ENCODE measurements around the gene KAZN. TPM values are rescaled to one million over a fixed set of nuclear protein-coding genes. Genes with fewer than 3 reads are reported as not detected.

KAZN gene
- total RNA-seq, 2 donors from 2014 or later, result 1.1 to 2.2 TPM

GRCh38 chr1:14811573-14811972 lies 213.1 kb downstream of the KAZN start:
- peaks cover 8 to 14% of the 10 kb centered on the region in 2 donors for H3K9me3 Mint-ChIP-seq
- H3K36me3 Mint-ChIP-seq, result peaks cover 0 to 8% of the 10 kb centered on the region in 2 donors

GRCh38 chr1:14812189-14812588 lies 213.7 kb downstream of the KAZN start:
- no peak overlapping the region for H3K27ac Mint-ChIP-seq
- ATAC-seq, result no peak
- no peak for DNase-seq (ENCODE audit: low spot score in 2 of 2)
- peaks cover 8 to 10% of the 10 kb centered on the region in 2 donors for H3K9me3 Mint-ChIP-seq
- peaks cover 0 to 5% of the 10 kb centered on the region in 2 donors for H3K36me3 Mint-ChIP-seq

More at GRCh38 chr1:14811573-14811972, 213.1 kb downstream of the KAZN start:
- H3K27ac Mint-ChIP-seq, result no peak overlapping the region
- no peak for DNase-seq (ENCODE audit: low spot score in 2 of 2)
- ATAC-seq, result no peak

GRCh38 chr1:14815175-14815877 lies 216.8 kb downstream of the KAZN start:
- DNase-seq (ENCODE audit: low spot score in 2 of 2) (no peak), ATAC-seq (no peak)
- Mint-ChIP-seq H3K27ac (no peak overlapping the region), H3K36me3 (no peaks in the 10 kb centered on the region), H3K9me3 (no peaks in the 10 kb centered on the region)

- ATAC-seq (no peak), DNase-seq (ENCODE audit: low spot score in 2 of 2) (no peak)
- Mint-ChIP-seq H3K27ac (no peak overlapping the region), H3K36me3 (no peaks in the 10 kb centered on the region), H3K9me3 (no peaks in the 10 kb centered on the region)
These were observed 219.0 kb downstream of the KAZN start for GRCh38 chr1:14817223-14818170.

GRCh38 chr1:14820295-14821085 lies 222.0 kb downstream of the KAZN start:
- ATAC-seq (no peak), DNase-seq (ENCODE audit: low spot score in 2 of 2) (no peak)
- Mint-ChIP-seq H3K36me3 (no peaks in the 10 kb centered on the region), H3K9me3 (no peaks in the 10 kb centered on the region), H3K27ac (no peak overlapping the region)

GRCh38 chr1:14822493-14822892 lies 224.0 kb downstream of the KAZN start:
- Mint-ChIP-seq H3K36me3 (no peaks in the 10 kb centered on the region), H3K27ac (no peak overlapping the region), H3K9me3 (no peaks in the 10 kb centered on the region)
- DNase-seq (ENCODE audit: low spot score in 2 of 2) (no peak), ATAC-seq (no peak)

- Mint-ChIP-seq H3K36me3 (no peaks in the 10 kb centered on the region), H3K27ac (no peak overlapping the region), H3K9me3 (no peaks in the 10 kb centered on the region)
- ATAC-seq, result no peak
- no peak for DNase-seq (ENCODE audit: low spot score in 2 of 2)
These were observed 224.5 kb downstream of the KAZN start for GRCh38 chr1:14822996-14823395.

GRCh38 chr1:14824314-14824915 lies 225.9 kb downstream of the KAZN start:
- Mint-ChIP-seq H3K27ac (no peak overlapping the region), H3K9me3 (peaks cover 0 to 5% of the 10 kb centered on the region in 2 donors), H3K36me3 (no peaks in the 10 kb centered on the region)
- DNase-seq (ENCODE audit: low spot score in 2 of 2) (no peak), ATAC-seq (no peak)

- ATAC-seq, result no peak
- Mint-ChIP-seq H3K9me3 (peaks cover 0 to 5% of the 10 kb centered on the region in 2 donors), H3K36me3 (no peaks in the 10 kb centered on the region)
These were observed 226.9 kb downstream of the KAZN start for GRCh38 chr1:14825396-14825795.

GRCh38 chr1:14826172-14826636 lies 227.7 kb downstream of the KAZN start:
- ATAC-seq, result no peak
- Mint-ChIP-seq H3K36me3 (no peaks in the 10 kb centered on the region), H3K9me3 (peaks cover 0 to 5% of the 10 kb centered on the region in 2 donors), H3K27ac (no peak overlapping the region)
- no peak for DNase-seq (ENCODE audit: low spot score in 2 of 2)

More at GRCh38 chr1:14825396-14825795, 226.9 kb downstream of the KAZN start:
- H3K27ac Mint-ChIP-seq, result no peak overlapping the region
- DNase-seq (ENCODE audit: low spot score in 2 of 2), result no peak

- DNase-seq (ENCODE audit: low spot score in 2 of 2), result no peak
- no peak for ATAC-seq
- Mint-ChIP-seq H3K36me3 (no peaks in the 10 kb centered on the region), H3K9me3 (peaks cover 0 to 5% of the 10 kb centered on the region in 2 donors), H3K27ac (no peak overlapping the region)
These were observed 228.3 kb downstream of the KAZN start for GRCh38 chr1:14826731-14827326.

GRCh38 chr1:14827870-14828269 lies 229.4 kb downstream of the KAZN start:
- ATAC-seq (no peak), DNase-seq (ENCODE audit: low spot score in 2 of 2) (no peak)
- no peak overlapping the region for H3K27ac Mint-ChIP-seq

GRCh38 chr1:14828665-14829064 lies 230.2 kb downstream of the KAZN start:
- Mint-ChIP-seq H3K9me3 (peaks cover 0 to 5% of the 10 kb centered on the region in 2 donors), H3K36me3 (no peaks in the 10 kb centered on the region)

More at GRCh38 chr1:14827870-14828269, 229.4 kb downstream of the KAZN start:
- H3K36me3 Mint-ChIP-seq, result no peaks in the 10 kb centered on the region
- H3K9me3 Mint-ChIP-seq, result peaks cover 0 to 5% of the 10 kb centered on the region in 2 donors

GRCh38 chr1:14835725-14836124 lies 237.2 kb downstream of the KAZN start:
- ATAC-seq (no peak), DNase-seq (ENCODE audit: low spot score in 2 of 2) (no peak)
- Mint-ChIP-seq H3K27ac (no peak overlapping the region), H3K36me3 (peaks cover 3% of the 10 kb centered on the region in 2 donors), H3K9me3 (peaks cover 3 to 4% of the 10 kb centered on the region in 2 donors)

More at GRCh38 chr1:14828665-14829064, 230.2 kb downstream of the KAZN start:
- no peak for DNase-seq (ENCODE audit: low spot score in 2 of 2)
- ATAC-seq, result no peak
- H3K27ac Mint-ChIP-seq, result no peak overlapping the region

GRCh38 chr1:14836426-14837140 lies 238.1 kb downstream of the KAZN start:
- ATAC-seq (no peak), DNase-seq (ENCODE audit: low spot score in 2 of 2) (no peak)
- H3K27ac Mint-ChIP-seq, result no peak overlapping the region
- H3K36me3 Mint-ChIP-seq, result peaks cover 8% of the 10 kb centered on the region in 2 donors
- H3K9me3 Mint-ChIP-seq, result peaks cover 7 to 10% of the 10 kb centered on the region in 2 donors
